ENCODE results near the gene ZNF75A.

DNA sequence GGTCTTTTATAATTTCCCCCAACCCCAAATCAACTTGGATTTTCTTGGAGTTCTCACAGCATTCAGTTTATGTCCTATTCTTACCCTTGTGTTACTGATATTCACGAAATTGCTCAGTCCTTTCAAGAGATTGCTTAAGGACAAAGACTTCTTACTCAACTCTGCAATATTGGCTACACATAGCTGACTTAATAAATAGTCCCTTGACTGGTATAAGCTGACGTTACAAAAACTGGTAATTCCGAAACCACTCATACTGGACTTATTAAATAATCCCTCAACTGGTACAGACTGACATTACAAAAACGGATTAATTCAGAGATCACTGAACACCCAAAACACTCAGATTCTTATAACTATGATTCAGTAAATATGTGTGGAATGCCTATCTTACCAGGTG, 927 bp upstream of the ZNF75A start:
- no peak for TF ChIP-seq CTCF (IDR thresholded peaks at IDR 0.05; ENCODE audit: low read depth, low read length, missing input control)
- TF ChIP-seq TAF1 (conservative IDR thresholded peaks at IDR 0.05): no peak
- no peak for TF ChIP-seq ZBTB33 (IDR thresholded peaks at IDR 0.05)
- TF ChIP-seq YY1 (IDR thresholded peaks at IDR 0.05): no peak

Measured in liver (tissue), 3 donors.